KOPT-K1 (cell line): ENCODE data around the gene MISP.
"Not testable (repeated sequence)": the region's sequence is repeated elsewhere in the genome, so short reads cannot be mapped to it uniquely, and the experiment has no call there.

Source experiments
- H3K27ac ChIP-seq: fragments of 200-600 bp; sonication (generic); 2 replicates; pipeline ENCODE4 v1.5.1; 2016; ENCODE audit warnings: antibody characterized with exemption, mild to moderate bottlenecking, low read depth, low read length; ENCODE audit not compliant: poor library complexity, severe bottlenecking
- H3K36me3 ChIP-seq: fragments of 200-600 bp; sonication (generic); 2 replicates; pipeline ENCODE4 v1.5.1; 2017; ENCODE audit warnings: antibody characterized with exemption, mild to moderate bottlenecking, low read length, moderate library complexity; ENCODE audit not compliant: insufficient read depth
- H3K9me3 ChIP-seq: fragments of 200-600 bp; sonication (generic); 2 replicates; pipeline ENCODE4 v1.5.1; 2017; ENCODE audit warnings: antibody characterized with exemption, low read length, mild to moderate bottlenecking; ENCODE audit not compliant: insufficient read depth, poor library complexity, severe bottlenecking

MISP gene

DNA sequence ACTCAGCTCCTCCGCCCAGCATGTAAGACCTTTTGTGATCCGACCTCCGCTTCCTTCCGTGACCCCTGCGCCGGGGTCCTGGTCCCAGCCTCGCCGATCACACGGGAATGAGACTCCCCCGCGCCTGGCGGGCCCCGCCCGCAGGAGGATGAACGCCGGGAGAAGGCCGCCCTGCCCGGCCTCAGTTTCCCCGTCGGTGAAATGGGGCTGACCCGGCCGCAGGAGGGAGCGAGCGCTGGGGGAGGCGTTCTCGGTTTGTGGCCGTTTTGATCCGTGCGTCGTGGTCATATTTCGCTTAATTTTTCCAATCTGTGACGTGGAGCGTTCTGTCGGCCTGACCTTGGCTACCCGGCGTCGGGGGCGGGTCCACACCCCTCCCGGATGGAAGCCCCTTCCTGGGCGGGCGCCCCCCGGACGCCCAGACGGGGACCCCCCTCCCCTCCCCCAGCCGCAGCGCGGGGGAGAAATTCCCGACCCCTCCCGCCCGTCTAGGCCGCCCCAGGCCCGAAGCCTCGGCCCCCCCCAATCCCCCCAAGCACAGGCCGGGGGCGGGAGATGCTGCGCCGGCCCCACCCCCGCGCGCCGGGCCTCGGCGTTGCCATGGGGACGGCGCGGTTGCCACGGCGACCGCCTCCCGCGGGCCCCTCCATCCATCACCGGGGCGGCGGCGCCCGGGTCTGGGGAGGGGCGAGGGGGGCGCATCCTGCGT, 31.1 kb upstream of the MISP start:
- Histone ChIP-seq H3K27ac (no peak overlapping the region), H3K9me3 (peaks cover 8% of the 10 kb centered on the region)

DNA sequence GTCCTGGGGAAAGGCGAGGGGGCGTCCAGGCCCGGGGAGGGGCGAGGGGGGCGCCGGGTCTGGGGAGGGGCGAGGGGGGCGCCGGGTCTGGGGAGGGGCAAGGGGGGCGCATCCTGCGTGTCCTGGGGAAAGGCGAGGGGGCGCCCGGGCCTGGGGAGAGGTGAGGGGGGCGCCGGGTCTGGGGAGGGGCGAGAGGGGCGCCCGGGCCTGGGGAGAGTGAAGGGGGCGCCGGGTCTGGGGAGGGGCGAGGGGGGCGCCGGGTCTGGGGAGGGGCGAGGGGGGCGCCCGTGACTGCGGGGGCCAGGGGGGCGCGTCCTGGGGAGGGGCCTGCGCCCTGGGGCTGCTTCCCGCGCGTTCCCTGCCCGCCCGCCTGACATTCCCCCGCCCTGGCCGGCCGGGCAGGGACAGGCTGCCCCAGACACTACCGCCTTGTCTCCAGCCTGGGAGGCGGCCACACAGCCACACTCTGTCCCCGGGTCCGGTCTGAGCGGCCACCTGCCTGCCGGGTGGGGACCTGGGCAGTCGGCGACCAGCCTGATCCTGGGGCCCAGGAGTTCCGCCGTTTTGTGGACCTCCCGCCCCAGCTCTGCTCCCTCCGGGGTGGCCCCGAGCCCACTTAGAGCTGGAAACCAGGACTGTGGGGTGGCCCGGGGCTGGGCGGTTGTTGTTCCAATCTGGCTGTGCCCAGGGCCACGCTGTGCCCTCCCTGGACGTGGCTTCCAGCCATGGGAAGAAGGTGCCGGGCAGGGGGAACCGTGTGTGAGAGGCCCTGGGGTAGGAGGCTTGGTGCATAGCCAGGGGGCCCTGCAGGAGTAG, 30.4 kb upstream of the MISP start:
- H3K27ac ChIP-seq, result no peak overlapping the region
- no peaks in the 10 kb centered on the region for H3K36me3 ChIP-seq
- H3K9me3 ChIP-seq, result peaks cover 2% of the 10 kb centered on the region

More for the DNA sequence above, 31.1 kb upstream of the MISP start:
- H3K36me3 ChIP-seq, result no peaks in the 10 kb centered on the region

DNA sequence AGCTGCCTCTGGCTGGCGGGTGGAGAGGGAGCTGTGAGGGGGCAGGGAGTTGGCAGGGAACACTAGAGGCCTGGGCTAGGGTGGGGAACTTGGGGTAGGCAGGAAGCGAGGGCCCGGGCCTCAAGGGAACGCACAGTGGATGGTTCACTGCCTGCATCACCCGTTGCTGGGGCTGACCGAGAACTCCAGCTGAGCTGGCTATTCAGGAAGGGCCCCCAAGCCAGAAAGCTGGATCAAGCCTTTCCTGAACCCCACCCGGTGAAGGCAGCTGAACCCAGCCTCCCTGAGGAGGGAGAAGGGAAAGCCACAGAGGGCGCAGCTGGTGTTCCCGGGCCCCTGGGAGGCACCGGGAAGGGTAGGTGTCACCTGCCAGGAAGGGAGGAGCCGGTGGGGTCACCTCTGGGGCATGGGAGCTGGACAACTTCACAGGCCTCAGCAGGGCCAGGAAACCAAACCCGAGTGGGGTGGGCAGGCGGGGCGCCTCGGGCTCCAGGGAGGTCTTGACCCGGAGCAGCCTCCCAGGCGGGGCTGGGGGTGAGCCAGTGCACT, 28.3 kb upstream of the MISP start:
- Histone ChIP-seq H3K27ac (no peak overlapping the region), H3K36me3 (no peaks in the 10 kb centered on the region), H3K9me3 (no peaks in the 10 kb centered on the region)

DNA sequence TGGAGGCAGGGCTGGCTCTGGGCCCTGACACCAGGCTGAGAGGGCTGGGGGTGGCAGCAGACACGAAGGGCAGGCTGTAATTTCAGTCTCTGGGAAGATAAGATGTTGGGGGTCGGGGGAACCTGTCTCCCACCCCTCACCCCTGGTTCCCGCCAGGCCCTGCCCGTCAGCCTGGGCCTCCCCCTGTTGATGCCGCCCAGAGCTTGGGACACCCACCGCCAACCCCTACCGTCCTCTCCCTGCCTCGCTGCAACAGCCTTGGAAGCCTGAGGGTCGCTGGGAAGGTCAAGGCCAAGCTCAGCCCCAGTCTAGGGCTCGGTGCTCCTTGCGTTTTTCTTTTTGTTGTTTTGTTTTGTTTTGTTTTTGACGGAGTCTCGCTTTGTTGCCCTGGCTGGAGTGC, 27.7 kb upstream of the MISP start:
- Histone ChIP-seq H3K36me3 (no peaks in the 10 kb centered on the region), H3K9me3 (no peaks in the 10 kb centered on the region), H3K27ac (no peak overlapping the region)

DNA sequence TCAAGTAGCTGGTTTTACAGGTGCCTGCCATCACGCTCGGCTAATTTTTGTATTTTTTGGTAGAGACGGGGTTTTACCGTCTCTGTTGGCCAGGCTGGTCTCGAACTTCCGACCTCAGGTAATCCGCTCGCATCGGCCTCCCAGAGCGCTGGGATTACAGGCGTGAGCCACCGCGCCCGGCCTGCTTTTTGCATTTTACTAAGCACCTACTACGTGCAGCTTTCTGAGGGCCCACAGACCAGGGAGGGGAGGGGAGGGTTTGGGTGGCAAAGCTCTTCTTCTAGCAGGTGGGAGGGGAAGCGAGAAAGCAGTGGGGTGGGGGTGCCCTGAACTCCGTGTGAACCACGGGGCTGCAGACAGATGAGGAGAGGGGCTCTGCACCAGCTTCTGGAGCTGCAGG, 27.2 kb upstream of the MISP start:
- Histone ChIP-seq H3K36me3 (no peaks in the 10 kb centered on the region), H3K27ac (no peak overlapping the region), H3K9me3 (no peaks in the 10 kb centered on the region)

DNA sequence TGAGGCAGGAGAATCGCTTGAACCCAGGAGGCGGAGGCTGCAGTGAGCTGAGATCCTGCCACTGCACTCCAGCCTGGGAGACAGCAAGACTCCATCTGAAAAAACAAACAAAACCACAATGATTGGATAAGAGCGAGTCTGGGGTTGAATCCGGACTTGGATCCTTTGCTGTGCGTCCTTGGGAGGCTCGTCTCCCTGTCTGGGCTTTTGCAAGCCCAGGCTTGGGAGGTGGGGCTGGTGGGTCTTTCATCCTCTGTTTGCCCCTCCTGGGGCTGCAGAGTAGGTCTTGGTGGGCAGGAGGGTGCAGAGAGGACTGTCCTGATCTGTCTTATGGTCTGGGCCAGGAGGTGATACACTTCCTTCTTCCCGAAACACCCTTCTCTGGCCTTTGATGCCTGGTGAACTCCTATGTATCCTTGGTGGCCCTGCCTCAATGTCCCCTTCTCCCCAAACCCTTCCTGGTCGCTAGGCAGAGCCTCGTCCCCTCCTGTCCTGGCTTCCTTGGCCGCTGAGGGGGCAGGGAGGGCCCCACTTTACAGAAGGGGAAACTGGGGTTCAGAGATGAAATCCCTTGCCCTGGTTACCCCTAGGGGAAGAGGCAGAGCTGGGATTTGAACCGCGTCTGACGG, 25.3 kb upstream of the MISP start:
- Histone ChIP-seq H3K9me3 (no peaks in the 10 kb centered on the region), H3K36me3 (no peaks in the 10 kb centered on the region), H3K27ac (no peak overlapping the region)

DNA sequence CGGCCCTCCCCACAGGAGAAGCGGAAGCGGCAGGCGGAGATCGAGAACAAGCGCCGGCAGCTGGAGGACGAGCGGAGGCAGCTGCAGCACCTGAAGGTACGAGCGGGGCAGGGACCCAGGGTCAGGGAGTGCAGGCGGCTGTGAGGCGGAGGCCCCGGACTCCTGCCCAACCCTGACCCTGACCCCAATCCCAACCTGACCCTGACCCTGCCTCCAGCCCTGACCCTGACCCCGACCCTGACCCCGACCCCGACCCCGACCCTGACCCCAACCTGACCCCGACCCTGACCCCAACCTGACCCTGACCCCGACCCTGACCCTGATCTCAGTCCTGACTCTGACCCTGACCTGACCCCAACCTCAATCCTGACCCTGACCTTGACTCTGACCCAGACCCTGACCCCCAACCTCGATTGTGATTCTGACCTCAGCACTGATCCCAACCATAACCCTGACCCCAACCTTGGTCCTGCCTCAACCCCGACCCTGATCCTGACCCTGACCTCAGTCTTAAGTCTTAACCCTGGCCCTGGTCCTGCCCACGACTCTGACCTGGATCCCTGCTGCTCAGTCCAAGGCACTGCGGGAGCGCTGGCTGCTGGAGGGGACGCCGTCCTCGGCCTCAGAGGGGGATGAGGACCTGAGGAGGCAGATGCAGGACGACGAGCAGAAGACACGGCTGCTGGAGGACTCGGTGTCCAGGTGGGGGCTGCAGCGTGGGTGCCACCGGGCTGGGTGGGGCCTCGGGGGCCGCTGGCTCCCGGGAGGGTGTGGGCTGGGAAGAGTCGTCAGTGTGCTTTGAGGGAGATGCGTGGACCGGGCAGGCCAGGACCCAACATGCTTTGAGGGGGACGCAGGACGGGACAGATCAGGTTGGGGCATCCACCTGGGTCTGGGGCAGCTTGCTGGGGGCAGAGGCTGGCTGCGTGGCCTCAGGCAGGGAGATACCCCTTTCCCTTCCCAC, 23.6 kb upstream of the MISP start:
- Histone ChIP-seq H3K27ac (no peak overlapping the region), H3K36me3 (no peaks in the 10 kb centered on the region), H3K9me3 (no peaks in the 10 kb centered on the region)

DNA sequence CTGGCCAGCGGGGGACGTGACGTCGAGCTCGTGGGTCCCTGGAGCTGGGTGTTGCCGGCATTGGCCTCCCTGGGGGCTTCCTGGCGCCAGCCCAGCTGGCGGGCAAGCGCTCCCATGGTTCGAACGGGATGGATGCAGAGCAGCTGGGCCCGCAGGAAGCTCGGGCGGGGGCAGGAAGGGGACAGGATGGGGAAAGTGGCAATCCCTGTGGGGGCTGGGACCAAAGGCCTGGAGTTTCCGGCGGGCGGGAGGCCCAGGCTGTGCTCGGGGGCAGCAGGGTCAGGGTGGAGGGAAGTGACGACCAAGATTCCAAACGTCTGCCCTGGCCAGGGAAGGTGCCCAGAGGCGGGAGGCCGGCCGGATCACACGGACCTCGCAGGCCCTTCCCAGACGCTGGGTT, 22.9 kb upstream of the MISP start:
- Histone ChIP-seq H3K36me3 (no peaks in the 10 kb centered on the region), H3K27ac (no peak overlapping the region), H3K9me3 (no peaks in the 10 kb centered on the region)

DNA sequence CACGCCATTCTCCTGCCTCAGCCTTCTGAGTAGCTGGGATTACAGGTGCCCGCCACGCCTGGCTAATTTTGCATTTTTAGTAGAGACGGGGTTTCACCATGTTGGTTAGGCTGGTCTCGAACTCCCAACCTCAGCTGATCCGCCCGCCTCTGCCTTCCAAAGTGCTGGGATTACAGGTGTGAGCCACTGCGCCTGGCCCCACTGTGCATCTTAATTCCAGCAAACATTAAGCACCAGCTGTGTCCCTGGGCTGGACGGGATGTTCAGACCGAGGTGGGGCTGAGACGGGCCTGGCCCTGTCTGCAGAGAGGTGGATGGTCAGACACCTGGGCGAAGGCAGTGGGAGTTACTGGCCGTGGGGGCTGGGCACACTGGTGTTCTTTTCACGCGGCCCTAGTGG, 21.3 kb upstream of the MISP start:
- H3K36me3 ChIP-seq, H3K9me3 ChIP-seq, H3K27ac ChIP-seq: not testable (repeated sequence)

DNA sequence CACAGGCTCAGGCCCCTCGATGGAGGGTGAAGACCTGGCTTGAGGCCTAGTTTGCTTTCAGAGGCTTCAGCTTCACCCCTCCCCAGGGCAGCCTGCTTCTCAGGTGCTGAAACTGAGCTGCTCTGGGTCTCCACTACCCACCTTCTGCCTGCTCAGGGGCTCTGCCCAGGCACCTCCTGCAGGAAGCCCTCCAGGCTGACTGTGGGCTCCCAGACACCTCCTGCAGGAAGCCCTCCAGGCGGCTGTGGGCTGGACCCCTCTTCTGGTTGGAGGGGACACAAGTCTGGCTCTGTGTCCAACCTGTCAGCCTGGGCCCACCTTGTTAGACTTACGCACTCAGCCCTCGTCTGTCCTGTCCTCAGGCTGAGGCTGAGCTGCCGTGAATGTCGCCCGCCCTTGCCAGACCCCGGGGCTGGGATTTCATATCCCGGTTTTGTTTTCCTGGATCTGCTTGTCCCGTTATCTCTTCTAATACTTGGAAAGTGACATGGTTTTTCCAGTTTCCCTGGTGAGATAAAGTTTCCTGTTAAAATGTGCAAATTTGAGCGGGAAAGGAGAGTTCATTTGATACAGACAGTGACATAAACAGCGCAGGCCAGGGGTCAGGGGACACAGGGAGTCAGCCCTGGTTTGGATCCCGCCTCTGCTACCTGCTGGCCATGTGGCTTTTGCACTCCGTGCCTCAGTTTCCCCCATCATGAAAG, 20.8 kb upstream of the MISP start:
- Histone ChIP-seq H3K27ac (no peak overlapping the region), H3K36me3 (no peaks in the 10 kb centered on the region)

DNA sequence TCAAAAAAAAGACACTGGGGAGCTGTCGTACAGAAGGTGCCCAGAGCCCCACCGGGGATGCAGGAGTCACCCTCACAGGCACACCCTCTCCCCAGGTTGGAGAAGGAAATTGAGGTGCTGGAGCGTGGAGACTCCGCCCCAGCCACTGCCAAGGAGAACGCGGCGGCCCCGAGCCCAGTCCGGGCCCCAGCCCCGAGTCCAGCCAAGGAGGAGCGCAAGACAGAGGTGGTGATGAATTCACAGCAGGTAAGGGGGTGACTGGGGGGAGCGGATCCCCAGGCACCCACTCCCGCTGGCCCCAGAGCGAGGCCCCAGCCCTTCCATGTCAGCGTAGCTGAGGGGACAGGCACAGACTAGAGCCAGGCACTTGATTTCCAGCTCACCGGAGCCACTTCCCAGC, 19.9 kb upstream of the MISP start:
- H3K36me3 ChIP-seq, result no peaks in the 10 kb centered on the region
- H3K27ac ChIP-seq, result no peak overlapping the region
- no peaks in the 10 kb centered on the region for H3K9me3 ChIP-seq

More for the DNA sequence above, 20.8 kb upstream of the MISP start:
- no peaks in the 10 kb centered on the region for H3K9me3 ChIP-seq

DNA sequence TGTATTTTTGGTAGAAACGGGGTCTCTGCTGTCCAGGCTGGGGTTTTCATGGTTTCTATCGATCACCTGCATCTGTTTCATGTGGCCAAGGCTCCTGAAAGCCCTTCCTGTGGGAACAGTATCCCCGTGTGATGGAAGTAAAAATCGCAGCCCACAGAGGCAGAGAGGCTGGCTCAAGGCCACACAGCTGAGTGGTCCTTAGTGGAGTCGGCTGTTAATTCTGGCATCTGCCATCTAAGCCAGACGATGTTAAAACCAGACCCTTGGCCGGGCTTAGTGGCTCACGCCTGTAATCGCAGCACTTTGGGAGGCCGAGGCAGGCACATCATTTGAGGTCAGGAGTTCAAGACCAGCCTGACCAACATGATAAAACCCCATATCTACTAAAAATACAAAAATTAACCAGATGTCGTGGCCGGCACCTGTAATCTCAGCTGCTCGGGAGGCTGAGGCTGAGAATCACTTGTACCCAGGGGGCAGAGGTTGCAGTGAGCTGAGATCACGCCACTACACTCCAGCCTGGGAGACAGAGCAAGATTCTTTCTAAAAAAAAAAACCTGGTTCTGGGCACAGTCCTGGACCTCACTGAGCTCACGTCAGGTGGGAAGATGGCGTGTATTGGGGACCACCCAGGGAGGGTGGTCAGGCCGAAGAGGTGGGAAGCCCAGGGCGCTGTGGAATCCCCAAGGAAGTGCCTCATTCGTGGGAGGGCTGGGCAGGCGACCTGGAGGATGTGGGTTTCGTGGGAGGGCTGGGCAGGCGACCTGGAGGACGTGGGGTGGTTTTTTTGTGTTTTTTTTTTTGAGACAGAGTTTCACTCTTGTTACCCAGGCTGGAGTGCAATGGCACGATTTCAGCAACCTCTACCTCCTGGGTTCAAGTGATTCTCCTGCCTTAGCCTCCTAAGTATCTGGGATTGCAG, 18.5 kb upstream of the MISP start:
- no peak overlapping the region for H3K27ac ChIP-seq
- no peaks in the 10 kb centered on the region for H3K9me3 ChIP-seq
- H3K36me3 ChIP-seq, result no peaks in the 10 kb centered on the region

DNA sequence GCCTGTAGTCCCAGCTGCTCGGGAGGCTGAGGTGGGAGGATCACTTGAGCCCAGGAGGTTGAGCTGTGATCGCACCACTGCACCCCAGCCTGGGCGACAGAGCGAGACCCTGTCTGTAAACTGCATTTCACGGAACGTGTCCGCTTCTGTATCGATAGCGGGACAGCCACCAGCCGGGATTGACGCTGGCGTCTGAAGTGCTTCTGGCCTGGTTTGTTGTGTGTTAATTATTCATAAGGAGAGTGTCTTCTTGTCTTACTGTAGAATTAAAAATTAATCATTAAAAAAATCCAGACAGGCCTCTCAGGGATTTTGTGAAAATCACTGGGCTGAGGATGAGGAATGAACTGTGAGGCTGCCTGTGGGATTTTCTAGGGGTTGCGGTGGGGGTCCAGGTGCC, 16.2 kb upstream of the MISP start:
- Histone ChIP-seq H3K9me3 (no peaks in the 10 kb centered on the region), H3K36me3 (no peaks in the 10 kb centered on the region), H3K27ac (no peak overlapping the region)
